Body of pancreas (tissue), 4 donors: ENCODE data around the gene ADPRHL1. TPM values are rescaled to one million over a fixed set of nuclear protein-coding genes. Genes with fewer than 3 reads are reported as not detected.

Experiments
- ATAC-seq: fragments of 150-250 bp; one replicate; pipeline ENCODE4 v1.9.1; 2016
- DNase-seq, 4 donors: peaks; one replicate each; pipeline ENCODE4 v3.0.0-alpha.2; 2019
- H3K27ac ChIP-seq, 4 donors: fragments of 200-600 bp; sonication (generic); 1 replicate in 3 of 4; 2 replicates in 1 of 4; pipeline versions ENCODE4 v1.5.1 to v1.6.1; 2016 to 2019; ENCODE audit warnings: mild to moderate bottlenecking in 1 of 4, mixed read lengths in 1 of 4, moderate library complexity in 1 of 4
- H3K27me3 ChIP-seq, 2 donors: fragments of 200-600 bp; sonication (generic); one replicate each; pipeline ENCODE4 v1.6.0; 2016; ENCODE audit warnings: mild to moderate bottlenecking in 1 of 2
- H3K36me3 ChIP-seq, 2 donors: fragments of 200-600 bp; sonication (generic); replicated peaks in 1 of 2; 2 replicates each; pipeline ENCODE4 v1.5.1; 2016; ENCODE audit warnings: low read depth in 2 of 2; ENCODE audit not compliant: insufficient read depth in 1 of 2
- H3K4me1 ChIP-seq: fragments of 200-600 bp; sonication (generic); one replicate; pipeline ENCODE4 v1.6.0; 2016
- H3K4me3 ChIP-seq, 2 donors: fragments of 200-600 bp; sonication (generic); 1 replicate in 1 of 2; 2 replicates in 1 of 2; pipeline ENCODE4 v1.5.1; 2016 to 2019
- H3K9me3 ChIP-seq, 3 donors: fragments of 200-600 bp; sonication (generic); 1 replicate in 2 of 3; 2 replicates in 1 of 3; pipeline ENCODE4 v1.5.1; 2016
- POLR2A ChIP-seq, 3 donors: fragments of 450-650 bp; IDR thresholded peaks; one replicate each; pipeline ENCODE4 v1.6.1; 2016; ENCODE audit warnings: antibody characterized with exemption in 3 of 3, mild to moderate bottlenecking in 2 of 3
- WGBS, 2 donors: methylation state at CpG; one replicate each; pipeline ENCODE4 v1.1.5; 2017; 5-methylcytosine and 5-hydroxymethylcytosine counted together
- intact Hi-C: fragments of 100-400 bp; cut with DNase I; formaldehyde crosslinking; loops from one replicate; pipeline ENCODE4 v1.15.1; 2023
- total RNA-seq, 2 donors: library from RNA; depleted of rRNA; stranded (reverse); fragments of >200 nt; gene quantifications; one replicate each; pipeline ENCODE4 v1.1.0, GENCODE V29; 2016
- TF ChIP-seq, protein P1 (sequence below), 7 experiments: fragments of 450-650 bp in 4 of 7; fragments of 200-600 bp in 3 of 7; sonication (generic) in 3 of 7; IDR thresholded peaks; one replicate each; pipeline ENCODE4 v1.5.1; 2016 to 2019; ENCODE audit warnings: antibody characterized with exemption in 7 of 7

The ADPRHL1 gene
- total RNA-seq, 2 donors from 2014 or later: 6.0 to 15.8 TPM

DNA sequence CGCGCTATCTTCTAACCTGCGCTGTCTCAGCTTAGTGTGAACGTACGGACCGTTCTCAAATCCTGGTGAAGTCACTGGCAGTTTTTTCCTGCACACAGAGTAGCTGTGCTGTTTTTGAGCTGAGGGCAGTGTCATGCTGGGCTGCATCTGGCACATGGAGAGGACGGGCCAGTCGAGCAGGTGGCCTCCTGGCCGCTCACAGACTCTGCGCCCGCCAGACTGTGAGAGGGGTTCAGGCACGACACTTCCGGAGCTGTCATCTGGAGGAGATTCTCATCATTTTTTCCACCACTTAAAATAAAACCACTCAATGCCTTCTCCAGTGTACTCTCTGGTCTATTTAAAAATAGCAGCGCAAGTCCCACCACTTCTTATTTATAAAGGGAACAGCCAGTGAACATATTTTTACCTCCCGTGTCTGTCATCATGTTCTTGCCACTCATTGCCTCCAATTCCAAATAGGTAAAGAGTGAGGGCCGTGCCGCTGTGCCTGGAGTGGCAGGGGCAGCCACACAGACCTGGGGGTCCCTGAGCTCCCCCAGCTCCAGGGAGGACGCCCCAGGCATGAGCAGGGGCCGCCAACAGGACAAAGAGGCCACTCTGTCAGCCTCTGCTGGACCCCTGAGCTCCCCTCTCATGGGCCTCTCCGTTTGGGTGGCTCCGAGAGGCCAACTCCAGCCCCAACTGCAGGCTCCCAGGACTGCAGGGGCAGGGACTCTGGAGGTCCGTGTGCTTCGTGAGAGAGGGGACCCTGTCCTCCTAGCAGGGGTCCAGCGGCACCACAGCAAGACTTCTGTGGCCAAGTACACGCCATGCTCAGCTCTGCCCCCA lies 52.5 kb downstream of the ADPRHL1 start:
- ATAC-seq (no peak), DNase-seq (no peak)
- H3K4me3 ChIP-seq: no peak overlapping the region
- TF ChIP-seq, protein P1, sequence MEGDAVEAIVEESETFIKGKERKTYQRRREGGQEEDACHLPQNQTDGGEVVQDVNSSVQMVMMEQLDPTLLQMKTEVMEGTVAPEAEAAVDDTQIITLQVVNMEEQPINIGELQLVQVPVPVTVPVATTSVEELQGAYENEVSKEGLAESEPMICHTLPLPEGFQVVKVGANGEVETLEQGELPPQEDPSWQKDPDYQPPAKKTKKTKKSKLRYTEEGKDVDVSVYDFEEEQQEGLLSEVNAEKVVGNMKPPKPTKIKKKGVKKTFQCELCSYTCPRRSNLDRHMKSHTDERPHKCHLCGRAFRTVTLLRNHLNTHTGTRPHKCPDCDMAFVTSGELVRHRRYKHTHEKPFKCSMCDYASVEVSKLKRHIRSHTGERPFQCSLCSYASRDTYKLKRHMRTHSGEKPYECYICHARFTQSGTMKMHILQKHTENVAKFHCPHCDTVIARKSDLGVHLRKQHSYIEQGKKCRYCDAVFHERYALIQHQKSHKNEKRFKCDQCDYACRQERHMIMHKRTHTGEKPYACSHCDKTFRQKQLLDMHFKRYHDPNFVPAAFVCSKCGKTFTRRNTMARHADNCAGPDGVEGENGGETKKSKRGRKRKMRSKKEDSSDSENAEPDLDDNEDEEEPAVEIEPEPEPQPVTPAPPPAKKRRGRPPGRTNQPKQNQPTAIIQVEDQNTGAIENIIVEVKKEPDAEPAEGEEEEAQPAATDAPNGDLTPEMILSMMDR (IDR thresholded peaks at IDR 0.05): no peak
- no peak for TF ChIP-seq POLR2A (IDR thresholded peaks at IDR 0.05)
- intact Hi-C loops: no loop called here
- H3K9me3 ChIP-seq: no peaks in the 10 kb centered on the region
- H3K27me3 ChIP-seq: no peaks in the 10 kb centered on the region
- H3K4me1 ChIP-seq: no peaks in the 10 kb centered on the region
- no peak overlapping the region for H3K27ac ChIP-seq
- H3K36me3 ChIP-seq: no peaks in the 10 kb centered on the region
- WGBS, 2 donors: 68 to 76% methylated on average over 16 to 25 of the region's 25 CpGs

DNA sequence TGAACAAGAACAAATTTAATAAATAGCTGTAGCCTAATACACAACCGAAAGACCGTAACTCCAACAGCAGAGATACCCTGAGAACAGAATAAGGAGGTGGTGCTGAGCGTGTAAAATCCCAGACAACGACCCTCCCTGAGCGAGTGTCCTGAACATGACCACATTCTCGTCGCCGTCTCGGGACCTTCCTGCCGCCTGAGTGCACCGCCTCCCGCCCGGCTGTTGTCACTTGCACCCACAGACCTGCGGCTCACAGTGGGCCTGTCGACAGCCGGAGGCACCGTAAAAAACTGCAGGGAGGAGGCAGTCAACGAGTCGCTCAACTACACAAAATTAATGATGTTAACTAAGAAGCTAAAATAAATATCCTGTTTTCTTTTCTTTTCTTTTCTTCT lies 53.5 kb downstream of the ADPRHL1 start:
- H3K9me3 ChIP-seq: no peaks in the 10 kb centered on the region
- no peak overlapping the region for H3K27ac ChIP-seq
- no peak overlapping the region for H3K4me3 ChIP-seq
- 88 to 90% methylated on average over 19 of the region's 19 CpGs for WGBS, 2 donors
- intact Hi-C loops: loop anchor here (10.0 kb wide), 2 partner anchors 125 to 465 kb away; no protein-coding TSS in a partner anchor
- TF ChIP-seq, protein P1 (IDR thresholded peaks at IDR 0.05): no peak
- no peak for TF ChIP-seq POLR2A (IDR thresholded peaks at IDR 0.05)
- ATAC-seq: no peak
- H3K4me1 ChIP-seq: no peaks in the 10 kb centered on the region
- H3K27me3 ChIP-seq: no peaks in the 10 kb centered on the region
- H3K36me3 ChIP-seq: no peaks in the 10 kb centered on the region
- no peak for DNase-seq

DNA sequence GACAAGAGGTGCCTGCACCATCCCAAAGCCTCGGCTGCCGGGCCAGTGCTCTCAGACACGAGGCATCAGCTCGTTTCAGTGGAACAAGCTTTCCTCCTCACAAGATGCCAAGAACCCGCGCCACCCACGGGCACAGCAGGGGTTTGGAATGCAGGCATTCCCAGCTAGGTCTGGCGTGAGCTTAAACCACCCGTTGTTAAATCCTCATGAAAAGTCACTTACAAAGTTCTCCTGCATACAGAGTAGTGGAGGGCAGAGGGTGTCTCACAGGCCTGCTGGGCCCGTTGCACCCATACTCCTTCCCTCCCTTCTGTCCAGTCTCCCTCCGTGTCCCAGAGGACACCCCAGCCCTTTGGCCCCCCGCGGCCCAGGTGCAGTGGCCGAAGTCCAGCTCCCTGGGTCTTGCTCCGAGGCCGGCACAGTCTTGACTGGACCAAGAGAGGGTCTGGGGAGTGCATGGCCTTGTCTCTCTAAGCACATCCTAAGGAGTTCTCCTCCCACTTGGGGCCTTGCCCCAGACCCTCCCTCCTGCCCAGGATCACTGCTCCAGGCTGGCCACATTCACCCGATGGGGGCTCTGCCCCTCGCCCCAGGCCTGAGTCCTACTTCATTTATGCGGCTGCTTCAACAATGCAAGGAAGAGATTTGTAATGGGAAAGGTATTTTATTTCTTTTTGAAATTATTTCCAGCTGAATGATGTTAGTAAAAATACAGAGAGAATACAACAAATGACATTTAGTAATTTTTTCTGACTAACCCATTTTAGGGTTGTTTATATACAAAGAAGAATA lies 54.1 kb downstream of the ADPRHL1 start:
- intact Hi-C loops: loop anchor here (10.0 kb wide), 2 partner anchors 124 to 464 kb away; no protein-coding TSS in a partner anchor
- DNase-seq (no peak), ATAC-seq (no peak)
- Histone ChIP-seq H3K9me3 (no peaks in the 10 kb centered on the region), H3K27ac (no peak overlapping the region), H3K4me3 (no peak overlapping the region), H3K27me3 (no peaks in the 10 kb centered on the region), H3K36me3 (no peaks in the 10 kb centered on the region), H3K4me1 (peaks cover 2% of the 10 kb centered on the region)
- TF ChIP-seq POLR2A (IDR thresholded peaks at IDR 0.05): no peak
- TF ChIP-seq, protein P1 (IDR thresholded peaks at IDR 0.05): no peak
- 68 to 79% methylated on average over 18 to 19 of the region's 19 CpGs for WGBS, 2 donors

DNA sequence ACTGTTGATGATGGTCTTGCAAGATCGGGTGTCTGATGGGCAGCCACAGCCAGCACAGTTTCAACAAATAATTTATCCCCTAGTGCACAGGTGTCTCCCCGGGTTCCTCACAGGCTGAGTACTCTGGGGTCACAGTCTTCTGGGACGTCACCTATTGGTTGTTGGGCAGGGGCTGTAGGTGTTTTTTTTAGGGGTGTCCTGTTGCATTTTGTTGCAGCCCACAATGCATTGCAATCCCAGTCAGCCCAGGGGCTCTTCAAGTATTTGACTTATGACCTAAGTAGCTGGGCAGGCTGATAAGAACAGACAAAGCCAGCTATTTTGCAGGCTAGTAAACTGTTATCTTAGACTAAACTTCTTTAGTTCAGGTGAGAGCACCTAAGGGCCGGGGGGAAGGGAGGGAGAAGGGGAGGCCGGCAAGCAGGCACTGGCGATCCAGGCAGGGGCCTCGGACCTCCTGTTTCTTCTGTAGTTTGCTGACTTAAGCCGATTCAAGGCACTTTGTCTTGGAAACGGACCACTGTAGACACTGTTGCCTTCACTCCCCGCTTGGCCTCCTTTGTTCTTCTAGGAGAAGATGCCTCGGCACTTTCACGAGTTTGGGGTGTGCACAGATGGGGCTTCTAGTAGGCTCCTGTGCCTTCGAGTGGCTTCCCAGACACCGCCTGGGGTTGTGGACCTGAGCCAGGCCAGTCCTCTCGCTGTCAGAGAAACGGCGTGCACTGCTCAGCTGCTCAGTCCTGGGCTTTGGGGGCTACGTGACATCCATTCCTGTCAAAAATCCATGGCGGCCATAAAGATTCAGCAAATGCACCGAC lies 55.5 kb downstream of the ADPRHL1 start:
- intact Hi-C loops: loop anchor here (10.0 kb wide), 2 partner anchors 123 to 463 kb away; no protein-coding TSS in a partner anchor

More for the DNA sequence above, 55.5 kb downstream of the ADPRHL1 start:
- H3K4me3 ChIP-seq: no peak overlapping the region
- 67 to 70% methylated on average over 15 to 20 of the region's 20 CpGs for WGBS, 2 donors
- H3K9me3 ChIP-seq: no peaks in the 10 kb centered on the region
- TF ChIP-seq, protein P1 (IDR thresholded peaks at IDR 0.05): no peak
- TF ChIP-seq POLR2A (IDR thresholded peaks at IDR 0.05): no peak
- peaks cover 12% of the 10 kb centered on the region for H3K4me1 ChIP-seq
- ATAC-seq (no peak), DNase-seq (no peak)
- H3K36me3 ChIP-seq: no peaks in the 10 kb centered on the region
- no peaks in the 10 kb centered on the region for H3K27me3 ChIP-seq
- H3K27ac ChIP-seq: no peak overlapping the region
